Measurements from ENCODE around the gene CFAP58. TPM values are rescaled to one million over a fixed set of nuclear protein-coding genes. Genes with fewer than 3 reads are reported as not detected.

CFAP58 gene, protein sequence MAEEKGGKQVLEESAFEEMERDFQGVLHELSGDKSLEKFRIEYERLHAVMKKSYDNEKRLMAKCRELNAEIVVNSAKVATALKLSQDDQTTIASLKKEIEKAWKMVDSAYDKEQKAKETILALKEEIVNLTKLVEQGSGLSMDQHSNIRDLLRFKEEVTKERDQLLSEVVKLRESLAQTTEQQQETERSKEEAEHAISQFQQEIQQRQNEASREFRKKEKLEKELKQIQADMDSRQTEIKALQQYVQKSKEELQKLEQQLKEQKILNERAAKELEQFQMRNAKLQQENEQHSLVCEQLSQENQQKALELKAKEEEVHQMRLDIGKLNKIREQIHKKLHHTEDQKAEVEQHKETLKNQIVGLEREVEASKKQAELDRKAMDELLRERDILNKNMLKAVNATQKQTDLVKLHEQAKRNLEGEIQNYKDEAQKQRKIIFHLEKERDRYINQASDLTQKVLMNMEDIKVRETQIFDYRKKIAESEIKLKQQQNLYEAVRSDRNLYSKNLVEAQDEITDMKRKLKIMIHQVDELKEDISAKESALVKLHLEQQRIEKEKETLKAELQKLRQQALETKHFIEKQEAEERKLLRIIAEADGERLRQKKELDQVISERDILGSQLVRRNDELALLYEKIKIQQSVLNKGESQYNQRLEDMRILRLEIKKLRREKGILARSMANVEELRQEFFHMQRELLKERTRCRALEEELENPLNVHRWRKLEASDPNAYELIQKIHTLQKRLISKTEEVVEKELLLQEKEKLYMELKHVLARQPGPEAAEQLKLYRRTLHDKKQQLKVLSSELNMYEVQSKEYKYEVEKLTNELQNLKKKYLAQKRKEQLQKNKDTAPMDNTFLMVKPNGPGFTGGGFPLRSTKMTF
- total RNA-seq (not detected), total RNA-seq (0 to 0.48 (median 0) reads per million in 29 experiments)
- 0.07 TPM for total RNA-seq (2013)

DNA sequence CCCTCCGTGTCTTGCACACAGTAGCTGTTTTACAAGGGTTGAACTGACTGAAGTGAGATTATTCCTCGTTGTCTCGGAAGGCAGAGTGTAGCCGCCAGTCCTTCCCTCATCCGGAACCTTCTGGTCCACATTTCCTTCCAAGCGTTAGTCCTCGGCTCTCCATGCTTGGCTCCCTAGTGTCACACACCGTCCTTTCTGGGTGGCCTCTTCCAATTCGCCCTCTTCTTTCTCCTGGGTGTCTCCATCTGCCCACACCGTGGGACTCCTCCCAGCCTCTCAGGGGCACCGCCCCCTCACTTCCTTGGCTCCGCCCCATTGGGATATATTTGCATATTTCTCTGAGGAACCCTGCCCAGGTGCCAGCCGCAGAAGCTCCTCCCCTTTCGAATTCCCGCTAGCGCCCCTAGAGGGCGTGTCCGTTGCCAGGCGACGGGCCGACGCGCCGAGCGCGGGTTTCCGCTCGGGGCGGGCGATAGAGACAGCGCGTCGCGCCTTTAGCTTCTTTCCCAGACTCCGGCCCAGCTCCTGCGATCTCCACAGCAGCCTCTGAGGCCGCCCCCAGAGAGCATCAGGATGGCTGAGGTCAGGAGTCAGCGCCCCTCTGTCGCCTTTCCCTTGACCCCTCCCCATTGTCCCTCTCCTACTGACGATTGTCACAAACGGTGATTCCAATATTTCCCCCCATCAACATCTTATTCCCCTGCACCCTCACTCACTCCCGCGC lies at the start of gene CFAP58:
Gene CFAP58, plus strand, starts transcription at position 509 of the 724 bp plus-strand sequence. Its CDS starts 65 bp downstream, at position 574.
- POLR2A ChIA-PET: interaction anchor here in 1 of 2 donors (0.5 kb wide), 1 partner anchor 24 kb away, joined by 3 read pairs; no protein-coding TSS in a partner anchor

DNA sequence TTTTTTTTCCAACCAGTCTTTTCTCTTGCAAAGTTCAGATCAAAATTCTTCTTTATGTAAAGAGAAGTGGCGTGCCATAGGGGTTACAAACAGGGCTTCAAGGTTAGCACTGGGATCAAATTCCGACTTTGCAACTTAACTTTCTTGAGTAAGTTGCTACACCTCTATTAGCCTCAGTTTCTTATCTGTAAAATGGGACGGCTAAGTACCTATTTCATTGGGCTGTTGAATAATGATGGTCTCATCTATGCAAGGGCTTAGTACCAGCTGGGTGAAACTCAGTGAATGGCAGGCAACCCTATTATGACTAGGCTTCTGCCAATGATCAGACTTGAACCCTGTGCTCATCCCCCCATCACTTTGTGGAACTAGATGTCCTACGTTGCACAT lies 49.3 kb upstream of the CFAP58 start:
- Mint-ChIP-seq H3K9me3 (no peaks in the 10 kb centered on the region), H3K27me3 (peaks cover 0 to 7% of the 10 kb centered on the region in 2 donors), H3K27ac (peak overlapping the region; percentile 68 to 80), H3K4me1 (peaks cover 79 to 87% (median 83%) of the 10 kb centered on the region in 3 donors), H3K36me3 (no peaks in the 10 kb centered on the region), H3K4me3 (peak overlapping the region in 1 of 3 donors; percentile 38)
- POLR2A ChIA-PET: interaction anchor here (1.1 to 1.3 kb wide), 2 partner anchors 48 kb away, joined by 3 to 5 read pairs; no protein-coding TSS in a partner anchor
- Histone ChIP-seq H3K4me3 (ENCODE audit: control insufficient read depth in 1 of 2, extremely low read depth in 1 of 2, low read length in 1 of 2) (no peak overlapping the region), H3K36me3 (ENCODE audit: control insufficient read depth in 2 of 2, extremely low read depth in 1 of 2, insufficient read depth in 1 of 2, low read length in 1 of 2) (no peaks in the 10 kb centered on the region), H3K27me3 (replicated peaks in 1 of 2; ENCODE audit: control insufficient read depth in 2 of 2, extremely low read depth in 1 of 2, insufficient read depth in 2 of 2, low read length in 1 of 2) (peaks cover 0 to 4% of the 10 kb centered on the region in 2 experiments), H3K27ac (ENCODE audit: low read length) (peak overlapping the region; percentile 34), H3K4me1 (ENCODE audit: control insufficient read depth in 1 of 2, extremely low read depth in 1 of 2, insufficient read depth in 2 of 2, low read length in 2 of 2) (peaks cover 57 to 72% of the 10 kb centered on the region in 2 experiments), H3K9me3 (no peaks in the 10 kb centered on the region)
- ATAC-seq (replicated peaks in 1 of 4) (no peak), DNase-seq (no peak)
- CTCF ChIA-PET: interaction anchor here (0.9 to 4.6 kb wide), 10 partner anchors 9 to 49 kb away, joined by 3 to 89 read pairs (median 12); partner anchors contain the start of genes CFAP58 (in 2 of the 2) and ITPRIP (in 1 of the 2)
- no CpG with 5 or more reads among the region's 4 CpGs for WGBS (ENCODE audit: insufficient coverage)

More for the DNA sequence above, at the start of gene CFAP58:
- Mint-ChIP-seq H3K27me3 (no peaks in the 10 kb centered on the region), H3K27ac (peak within 1 kb of the TSS in 1 of 2 donors; percentile 68), H3K4me1 (peaks cover 0 to 6% (median 0%) of the 10 kb centered on the region in 3 donors), H3K36me3 (no peaks in the 10 kb centered on the region), H3K4me3 (peak within 1 kb of the TSS in 1 of 3 donors; percentile 28), H3K9me3 (no peaks in the 10 kb centered on the region)
- Histone ChIP-seq H3K9me3 (no peaks in the 10 kb centered on the region), H3K36me3 (ENCODE audit: control insufficient read depth in 2 of 2, extremely low read depth in 1 of 2, insufficient read depth in 1 of 2, low read length in 1 of 2) (no peaks in the 10 kb centered on the region), H3K27ac (ENCODE audit: low read length) (peak within 1 kb of the TSS; percentile 42), H3K4me3 (ENCODE audit: control insufficient read depth in 1 of 2, extremely low read depth in 1 of 2, low read length in 1 of 2) (peak within 1 kb of the TSS; percentile 46 to 54), H3K27me3 (replicated peaks in 1 of 2; ENCODE audit: control insufficient read depth in 2 of 2, extremely low read depth in 1 of 2, insufficient read depth in 2 of 2, low read length in 1 of 2) (no peaks in the 10 kb centered on the region), H3K4me1 (ENCODE audit: control insufficient read depth in 1 of 2, extremely low read depth in 1 of 2, insufficient read depth in 2 of 2, low read length in 2 of 2) (peaks cover 14 to 27% of the 10 kb centered on the region in 2 experiments)
- WGBS (ENCODE audit: insufficient coverage): 3% methylated on average over 43 of the region's 43 CpGs
- CTCF ChIA-PET: interaction anchor here (0.5 to 6.0 kb wide), 20 partner anchors 12 to 232 kb away, joined by 3 to 167 read pairs (median 5); partner anchors contain the start of genes ITPRIP (in 2 of the 2) and SFR1 (in 1 of the 2)
- DNase-seq (peak; percentile 74 to 96 (median 83)), ATAC-seq (replicated peaks in 1 of 4) (peak; percentile 84 to 91 (median 90))

DNA sequence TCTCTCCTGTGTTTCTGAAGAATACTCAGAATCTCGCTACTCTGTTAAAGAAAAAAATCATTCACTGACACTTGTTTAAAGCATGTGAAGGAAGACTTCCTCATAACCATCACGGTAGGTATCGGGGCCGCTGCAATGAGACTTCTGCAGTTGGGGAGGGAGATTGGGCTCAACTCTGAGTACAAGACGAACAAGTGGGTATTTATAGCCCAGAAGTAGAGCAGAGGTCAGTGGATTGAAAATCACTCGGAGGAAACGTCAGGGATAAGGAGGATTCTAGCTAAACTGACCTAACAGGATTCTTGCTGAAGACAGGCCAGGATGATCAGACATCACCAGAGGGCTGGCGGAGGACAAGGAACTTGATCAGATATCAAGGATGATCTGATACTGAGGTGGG lies 48.7 kb upstream of the CFAP58 start:
- H3K27ac Mint-ChIP-seq: peak overlapping the region; percentile 36 to 41

DNA sequence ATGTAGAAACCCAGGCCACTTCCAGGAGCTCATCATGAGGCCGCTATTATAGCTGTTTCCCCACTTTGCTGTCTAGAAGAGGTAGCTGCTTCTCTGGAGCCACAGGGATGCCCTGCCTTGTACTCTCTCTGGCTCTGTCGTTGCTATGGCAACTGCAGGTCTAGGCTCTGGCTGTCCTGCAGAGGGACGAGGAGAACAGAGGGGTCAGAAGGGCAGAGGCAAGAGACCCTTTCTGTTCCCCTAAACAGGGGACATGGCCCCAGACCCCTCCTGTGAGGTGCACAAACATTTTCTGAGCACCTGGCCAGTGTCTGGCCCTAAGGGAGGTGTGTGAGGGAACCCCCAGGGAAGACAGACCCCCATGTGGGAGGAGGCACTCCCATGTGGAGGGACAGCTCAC lies 46.7 kb upstream of the CFAP58 start:
- Histone ChIP-seq H3K9me3 (no peaks in the 10 kb centered on the region), H3K36me3 (ENCODE audit: control insufficient read depth in 2 of 2, extremely low read depth in 1 of 2, insufficient read depth in 1 of 2, low read length in 1 of 2) (peaks cover 10 to 12% of the 10 kb centered on the region in 2 donors), H3K27me3 (replicated peaks in 1 of 2; ENCODE audit: control insufficient read depth in 2 of 2, extremely low read depth in 1 of 2, insufficient read depth in 2 of 2, low read length in 1 of 2) (no peaks in the 10 kb centered on the region), H3K27ac (ENCODE audit: low read length) (no peak overlapping the region), H3K4me3 (ENCODE audit: control insufficient read depth in 1 of 2, extremely low read depth in 1 of 2, low read length in 1 of 2) (no peak overlapping the region), H3K4me1 (ENCODE audit: control insufficient read depth in 1 of 2, extremely low read depth in 1 of 2, insufficient read depth in 2 of 2, low read length in 2 of 2) (peaks cover 61 to 75% of the 10 kb centered on the region in 2 experiments)
- Mint-ChIP-seq H3K9me3 (no peaks in the 10 kb centered on the region), H3K4me3 (peak overlapping the region in 1 of 3 donors; percentile 65), H3K27ac (peak overlapping the region; percentile 16 to 80), H3K4me1 (peaks cover 79 to 83% (median 81%) of the 10 kb centered on the region in 3 donors), H3K27me3 (no peaks in the 10 kb centered on the region), H3K36me3 (peaks cover 3% of the 10 kb centered on the region)
- ChIA-PET CTCF (interaction anchor here (0.5 to 4.6 kb wide), 21 partner anchors 9 to 47 kb away, joined by 3 to 89 read pairs (median 7); partner anchors contain the start of genes CFAP58 (in 2 of the 2) and ITPRIP (in 1 of the 2)), POLR2A (interaction anchor here (0.6 to 1.1 kb wide), 5 partner anchors 15 to 50 kb away, joined by 3 to 5 read pairs (median 3); no protein-coding TSS in a partner anchor)
- no peak for ATAC-seq (replicated peaks in 1 of 4)
- DNase-seq: no peak
- 100% methylated on average over 3 of the region's 3 CpGs for WGBS (ENCODE audit: insufficient coverage)

More for the DNA sequence above, 48.7 kb upstream of the CFAP58 start:
- Mint-ChIP-seq H3K36me3 (peaks cover under 1% of the 10 kb centered on the region), H3K4me3 (peak overlapping the region in 1 of 3 donors; percentile 38), H3K4me1 (peaks cover 82 to 88% (median 83%) of the 10 kb centered on the region in 3 donors), H3K9me3 (no peaks in the 10 kb centered on the region), H3K27me3 (peaks cover 0 to 7% of the 10 kb centered on the region in 2 donors)
- CTCF ChIA-PET: interaction anchor here (1.5 to 4.6 kb wide), 11 partner anchors 12 to 48 kb away, joined by 3 to 89 read pairs (median 20); partner anchors contain the start of genes CFAP58 (in 1 of the 2) and ITPRIP (in 1 of the 2)
- ATAC-seq (replicated peaks in 1 of 4) (no peak), DNase-seq (no peak)
- 84% methylated on average over 4 of the region's 8 CpGs for WGBS (ENCODE audit: insufficient coverage)
- Histone ChIP-seq H3K27me3 (replicated peaks in 1 of 2; ENCODE audit: control insufficient read depth in 2 of 2, extremely low read depth in 1 of 2, insufficient read depth in 2 of 2, low read length in 1 of 2) (peaks cover 0 to 4% of the 10 kb centered on the region in 2 experiments), H3K27ac (ENCODE audit: low read length) (no peak overlapping the region), H3K4me3 (ENCODE audit: control insufficient read depth in 1 of 2, extremely low read depth in 1 of 2, low read length in 1 of 2) (no peak overlapping the region), H3K36me3 (ENCODE audit: control insufficient read depth in 2 of 2, extremely low read depth in 1 of 2, insufficient read depth in 1 of 2, low read length in 1 of 2) (no peaks in the 10 kb centered on the region), H3K9me3 (no peaks in the 10 kb centered on the region), H3K4me1 (ENCODE audit: control insufficient read depth in 1 of 2, extremely low read depth in 1 of 2, insufficient read depth in 2 of 2, low read length in 2 of 2) (peaks cover 61 to 76% of the 10 kb centered on the region in 2 experiments)
- POLR2A ChIA-PET: interaction anchor here (0.7 to 1.1 kb wide), 2 partner anchors 25 to 47 kb away, joined by 3 to 5 read pairs; no protein-coding TSS in a partner anchor

DNA sequence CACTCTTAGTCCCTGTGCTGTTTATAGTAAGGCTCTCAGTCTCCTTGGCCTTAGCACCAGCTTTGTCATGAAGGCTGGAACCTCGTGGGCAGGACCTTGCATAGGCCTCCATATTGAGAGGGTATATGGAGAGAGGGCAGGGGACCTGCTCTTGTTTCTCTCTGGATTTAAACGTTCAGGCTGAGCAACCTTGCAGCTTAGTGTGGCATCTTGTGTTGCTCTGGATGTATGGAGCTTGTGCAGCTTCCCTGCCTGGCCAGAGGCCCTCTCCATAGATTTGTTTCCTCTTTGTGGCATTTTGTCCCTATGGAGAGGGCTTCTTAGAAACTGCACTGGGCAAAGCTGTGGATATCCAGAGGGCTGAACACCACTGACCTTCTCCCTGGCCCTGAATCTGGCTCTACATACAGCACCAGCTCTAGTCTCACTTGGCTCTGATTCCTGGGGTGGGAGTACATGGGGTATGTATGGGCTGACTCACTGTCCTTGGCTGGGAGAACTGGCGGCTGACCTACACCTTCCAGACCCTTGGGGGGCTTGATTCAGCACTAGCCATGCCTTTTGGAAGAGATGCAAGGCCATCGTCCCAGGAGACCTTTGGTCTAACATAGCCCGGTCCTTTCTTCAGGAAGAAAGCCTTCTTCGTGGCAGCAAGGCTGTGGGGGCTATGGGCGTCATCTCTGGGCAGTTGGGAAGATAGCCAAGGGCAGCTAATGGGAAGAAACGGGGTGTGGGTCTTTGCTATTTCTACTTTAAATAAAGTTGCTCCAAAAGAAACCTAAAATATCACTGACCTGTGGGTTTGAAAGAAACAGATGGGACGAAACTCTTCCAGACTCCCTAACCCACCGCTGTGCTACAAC lies 45.8 kb upstream of the CFAP58 start:
- POLR2A ChIA-PET: interaction anchor here in 1 of 2 donors (0.6 to 1.1 kb wide), 3 partner anchors 27 to 49 kb away, joined by 3 to 4 read pairs (median 3); no protein-coding TSS in a partner anchor
- Mint-ChIP-seq H3K27me3 (no peaks in the 10 kb centered on the region), H3K9me3 (no peaks in the 10 kb centered on the region), H3K4me3 (peak overlapping the region; percentile 52 to 65 (median 53)), H3K36me3 (peaks cover 12% of the 10 kb centered on the region), H3K27ac (peak overlapping the region; percentile 75 to 83), H3K4me1 (peaks cover 83 to 88% (median 87%) of the 10 kb centered on the region in 3 donors)
- Histone ChIP-seq H3K27me3 (replicated peaks in 1 of 2; ENCODE audit: control insufficient read depth in 2 of 2, extremely low read depth in 1 of 2, insufficient read depth in 2 of 2, low read length in 1 of 2) (no peaks in the 10 kb centered on the region), H3K27ac (ENCODE audit: low read length) (peak overlapping the region; percentile 21), H3K9me3 (no peaks in the 10 kb centered on the region), H3K4me1 (ENCODE audit: control insufficient read depth in 1 of 2, extremely low read depth in 1 of 2, insufficient read depth in 2 of 2, low read length in 2 of 2) (peaks cover 61 to 77% of the 10 kb centered on the region in 2 experiments), H3K4me3 (ENCODE audit: control insufficient read depth in 1 of 2, extremely low read depth in 1 of 2, low read length in 1 of 2) (no peak overlapping the region), H3K36me3 (ENCODE audit: control insufficient read depth in 2 of 2, extremely low read depth in 1 of 2, insufficient read depth in 1 of 2, low read length in 1 of 2) (peaks cover 15 to 19% of the 10 kb centered on the region in 2 donors)
- no peak for DNase-seq
- ATAC-seq (replicated peaks in 1 of 4): no peak
- CTCF ChIA-PET: interaction anchor here (1.0 to 4.6 kb wide), 9 partner anchors 14 to 46 kb away, joined by 3 to 89 read pairs (median 24); partner anchors contain the start of genes CFAP58 (in 1 of the 2) and ITPRIP (in 1 of the 2)
- WGBS (ENCODE audit: insufficient coverage): 87% methylated on average over 5 of the region's 10 CpGs

Data from T-cell (primary cell).